GM19238 (cell line): ENCODE results near the gene XRCC6.
"Not testable (repeated sequence)": the region's sequence is repeated elsewhere in the genome, so short reads cannot be mapped to it uniquely, and the experiment has no call there.

Experiments used
- DNase-seq: peaks from one replicate; pipeline ENCODE4 v3.0.0; 2011; ENCODE audit warnings: low spot score; ENCODE audit not compliant: insufficient read length

Gene XRCC6

DNA sequence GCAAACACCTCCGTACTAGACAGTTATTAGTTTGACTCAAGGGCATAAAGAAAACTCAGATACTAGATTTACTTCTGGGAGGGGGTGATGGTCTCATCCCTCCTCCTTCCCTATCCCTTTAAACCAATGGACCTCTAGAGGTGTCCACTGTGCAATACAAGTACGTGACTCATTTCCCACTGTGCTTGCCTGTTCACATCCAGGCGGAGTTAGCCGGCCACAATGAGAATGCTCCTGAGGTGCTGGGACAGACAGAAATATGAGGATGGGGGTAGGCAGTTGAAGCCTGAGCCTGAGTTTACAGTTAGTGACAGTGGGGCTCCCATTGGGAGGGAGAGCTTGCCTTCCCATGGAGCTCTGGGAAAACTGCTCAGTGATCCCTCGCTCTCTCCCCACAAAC is 23.0 kb upstream of the XRCC6 start:
- no peak for DNase-seq

- DNase-seq = no peak
Observed at GRCh38 chr22:41598891-41599635, 22.0 kb upstream of the XRCC6 start.

DNA sequence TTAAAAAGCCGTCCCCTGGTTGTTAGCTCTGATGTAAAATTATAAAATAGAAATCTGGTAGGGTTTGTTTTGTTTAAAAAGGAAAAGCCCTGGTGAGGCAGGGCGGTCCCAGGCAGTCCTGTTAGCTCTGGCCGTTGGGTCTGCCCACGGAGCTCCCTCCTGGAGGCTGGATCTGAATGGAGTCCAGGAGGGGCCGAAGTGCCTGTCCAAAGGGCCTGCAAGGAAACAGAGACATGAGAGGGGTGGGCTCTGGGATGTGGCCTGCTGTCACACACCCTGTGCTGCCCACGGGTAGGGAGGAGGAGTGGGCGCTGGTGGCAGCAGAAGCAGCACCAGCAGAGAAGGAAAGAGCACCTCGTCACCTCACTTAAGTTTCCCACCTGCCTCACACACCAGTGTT is 20.1 kb upstream of the XRCC6 start:
- no peak for DNase-seq

DNA sequence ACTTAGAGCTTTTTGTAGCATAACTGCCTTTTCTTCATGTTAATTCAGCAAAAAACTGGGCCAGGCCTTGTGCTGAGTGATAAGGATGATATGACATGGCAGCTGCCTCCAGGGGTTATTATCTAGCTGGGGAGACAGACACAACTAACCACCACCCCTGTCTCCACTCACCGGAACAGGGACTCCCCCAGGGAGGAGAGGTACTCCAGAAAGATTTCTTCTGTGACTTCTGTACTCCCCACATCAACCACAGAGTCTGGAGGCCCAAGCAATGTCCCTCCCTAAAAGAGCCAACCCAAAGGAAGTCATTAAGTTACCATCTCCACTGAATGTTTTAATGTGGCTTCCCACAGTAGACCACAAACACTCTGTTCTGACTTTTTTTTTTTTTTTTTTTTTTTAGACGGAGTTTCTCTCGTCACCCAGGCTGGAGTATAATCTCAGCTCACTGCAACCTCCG is 17.2 kb upstream of the XRCC6 start:
- peak; percentile 61 for DNase-seq

GRCh38 chr22:41608386-41608785 is 12.7 kb upstream of the XRCC6 start:
- no peak for DNase-seq

DNA sequence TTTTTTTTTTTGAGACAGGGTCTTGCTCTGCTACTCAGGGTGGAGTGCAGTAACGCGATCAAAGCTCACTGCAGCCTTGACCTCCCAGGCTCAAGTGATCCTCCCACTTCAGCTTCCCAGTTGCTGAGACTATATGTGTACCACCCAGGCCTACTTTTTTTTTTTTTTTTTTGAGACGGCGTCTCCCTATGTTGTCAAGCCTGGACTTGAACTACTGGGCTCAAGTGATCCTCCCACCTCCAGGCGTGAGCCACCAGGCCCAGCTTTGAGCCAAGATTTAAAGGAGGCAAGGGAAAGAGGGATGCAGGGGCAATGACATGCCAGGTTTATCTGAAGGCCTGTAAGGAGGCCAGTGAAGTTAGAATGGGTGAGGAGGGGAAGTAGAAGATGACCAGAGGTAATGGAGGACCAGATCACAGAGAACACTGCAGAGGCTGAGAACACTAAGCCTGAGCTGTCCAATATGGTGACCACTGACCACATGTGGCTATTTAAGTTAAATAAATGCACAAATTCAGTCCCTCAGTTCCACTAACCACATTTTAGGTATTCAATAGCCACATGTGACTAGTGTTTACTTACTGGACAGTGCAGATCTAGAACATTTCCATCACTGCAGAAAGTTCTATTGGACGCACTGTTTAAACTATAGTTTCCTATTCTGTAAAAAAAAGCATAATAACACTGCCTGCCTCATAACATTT is 8.3 kb upstream of the XRCC6 start:
- no peak for DNase-seq

GRCh38 chr22:41613456-41613855 is 7.6 kb upstream of the XRCC6 start:
- DNase-seq = no peak

- DNase-seq = no peak
Observed at GRCh38 chr22:41619979-41620588, 1.0 kb upstream of the XRCC6 start.

DNA sequence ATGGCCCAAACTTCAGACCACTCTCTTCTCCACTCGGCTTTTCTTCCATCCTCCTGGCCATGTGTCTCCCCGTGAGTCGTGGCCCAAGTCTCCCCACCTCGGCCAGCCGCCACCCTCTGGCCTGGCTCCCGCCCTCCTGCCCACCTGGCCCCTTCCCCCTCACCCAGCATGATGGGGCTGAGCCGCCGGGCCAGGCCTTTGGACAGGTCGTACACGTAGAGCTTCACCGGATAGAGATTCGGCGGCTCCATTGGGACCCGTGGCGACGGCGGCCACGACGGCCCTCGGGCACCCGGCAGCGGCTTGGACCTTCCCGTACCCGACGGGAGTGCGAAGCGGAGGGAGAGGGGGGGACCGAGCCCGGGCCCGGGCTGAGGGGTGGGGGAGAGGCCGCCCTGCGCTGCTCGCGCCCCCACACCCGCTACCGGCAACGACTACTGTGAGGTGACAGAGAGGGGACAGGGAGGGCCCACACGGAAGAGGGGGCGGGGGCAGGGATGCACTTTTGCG is 451 bp upstream of the XRCC6 start, which contains the start of gene DESI1:
Gene DESI1 (minus strand): TSS at position 455 of the 510 bp plus-strand sequence. CDS start 204 bp downstream, at position 251.
- peak; percentile 26 for DNase-seq

GRCh38 chr22:41621911-41622179 is 750 bp downstream of the XRCC6 start:
- no peak for DNase-seq

DNA sequence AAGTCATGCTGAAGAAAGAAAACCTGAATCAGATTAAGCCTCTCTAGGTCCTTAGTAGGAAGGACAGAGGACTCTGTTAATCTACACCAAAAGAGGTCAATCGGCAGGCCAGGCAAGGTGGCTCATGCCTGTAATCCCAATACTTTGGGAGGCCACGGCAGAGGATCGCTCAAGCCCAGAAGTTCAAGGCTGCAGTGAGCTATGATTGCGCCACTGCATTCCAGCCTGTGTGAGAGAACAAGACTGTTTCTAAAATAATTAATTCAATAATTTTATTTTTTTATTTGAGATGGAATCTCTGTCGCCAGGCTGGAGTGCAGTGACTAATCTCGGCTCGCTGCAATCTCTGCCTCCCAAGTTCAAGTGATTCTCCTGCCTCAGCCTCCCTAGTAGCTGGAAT is 4.5 kb downstream of the XRCC6 start:
- DNase-seq = no peak

DNA sequence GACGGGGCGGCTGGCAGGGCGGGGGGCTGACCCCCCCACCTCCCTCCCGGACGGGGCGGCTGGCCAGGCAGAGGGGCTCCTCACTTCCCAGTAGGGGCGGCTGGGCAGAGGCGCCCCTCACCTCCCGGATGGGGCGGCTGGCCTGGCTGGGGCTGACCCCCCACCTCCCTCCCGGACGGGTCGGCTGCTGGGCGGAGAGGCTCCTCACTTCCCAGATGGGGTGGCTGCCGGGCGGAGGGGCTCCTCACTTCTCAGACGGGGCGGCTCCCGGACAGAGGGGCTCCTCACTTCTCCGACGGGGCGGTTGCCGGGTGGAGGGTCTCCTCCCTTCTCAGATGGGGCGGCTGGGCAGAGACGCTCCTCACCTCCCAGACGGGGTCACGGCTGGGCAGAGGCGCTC is 10.0 kb downstream of the XRCC6 start:
- DNase-seq = not testable (repeated sequence)

DNA sequence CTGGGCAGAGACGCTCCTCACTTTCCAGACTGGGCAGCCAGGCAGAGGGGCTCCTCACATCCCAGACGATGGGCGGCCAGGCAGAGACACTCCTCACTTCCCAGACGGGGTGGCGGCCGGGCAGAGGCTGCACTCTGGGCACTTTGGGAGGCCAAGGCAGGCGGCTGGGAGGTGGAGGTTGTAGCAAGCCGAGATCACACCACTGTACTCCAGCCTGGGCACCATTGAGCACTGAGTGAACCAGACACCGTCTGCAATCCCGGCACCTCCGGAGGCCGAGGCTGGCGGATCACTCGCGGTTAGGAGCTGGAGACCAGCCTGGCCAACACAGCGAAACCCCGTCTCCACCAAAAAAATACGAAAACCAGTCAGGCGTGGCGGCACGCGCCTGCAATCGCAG is 10.5 kb downstream of the XRCC6 start:
- DNase-seq = not testable (repeated sequence)

DNA sequence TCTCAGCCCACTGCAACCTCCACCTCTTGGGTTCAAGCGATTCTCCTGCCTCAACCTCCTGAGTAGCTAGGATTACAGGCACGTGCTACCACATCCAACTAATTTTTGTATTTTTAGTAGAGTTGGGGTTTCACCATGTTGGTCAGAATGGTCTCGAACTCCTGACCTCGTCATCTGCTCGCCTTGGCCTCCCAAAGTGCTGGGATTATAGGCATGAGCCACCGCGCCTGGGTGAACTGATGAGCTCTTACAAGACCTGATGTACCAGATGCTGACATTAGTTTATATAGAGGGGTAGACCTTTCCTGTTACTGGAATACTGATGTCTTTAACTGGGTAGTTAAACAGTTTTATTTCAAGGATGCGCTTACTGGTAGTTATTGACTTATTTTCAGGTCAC is 13.5 kb downstream of the XRCC6 start:
- DNase-seq = not testable (repeated sequence)

DNA sequence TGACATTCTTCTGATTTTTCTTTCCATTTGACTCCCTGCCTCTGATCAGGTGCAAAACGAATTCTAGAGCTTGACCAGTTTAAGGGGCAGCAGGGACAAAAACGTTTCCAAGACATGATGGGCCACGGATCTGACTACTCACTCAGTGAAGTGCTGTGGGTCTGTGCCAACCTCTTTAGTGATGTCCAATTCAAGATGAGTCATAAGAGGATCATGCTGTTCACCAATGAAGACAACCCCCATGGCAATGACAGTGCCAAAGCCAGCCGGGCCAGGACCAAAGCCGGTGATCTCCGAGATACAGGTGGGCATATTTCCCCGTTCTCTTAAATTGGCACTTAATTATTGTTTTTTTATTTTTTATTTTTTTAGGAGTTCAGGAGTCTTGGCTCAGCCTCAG is 15.4 kb downstream of the XRCC6 start:
- DNase-seq = no peak

GRCh38 chr22:41637623-41638022 is 16.5 kb downstream of the XRCC6 start:
- not testable (repeated sequence) for DNase-seq

DNA sequence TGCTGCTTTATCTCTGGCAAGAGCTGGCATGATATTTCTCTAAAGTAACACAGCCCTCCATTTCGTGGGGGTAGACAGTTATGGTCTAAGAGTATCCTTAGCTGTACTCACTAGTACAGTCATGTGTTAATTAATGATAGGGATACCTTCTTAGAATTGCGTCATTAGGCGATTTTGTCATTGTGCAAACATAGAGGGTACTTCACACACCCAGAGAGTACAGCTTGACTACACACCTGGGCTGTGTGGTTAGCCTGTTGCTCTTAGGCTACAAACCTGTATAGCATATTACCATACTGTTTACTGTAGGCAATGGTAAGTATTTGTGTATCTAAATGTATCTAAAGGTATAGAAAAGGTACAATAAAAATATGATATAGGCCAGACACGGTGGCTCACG is 17.0 kb downstream of the XRCC6 start:
- DNase-seq = no peak

GRCh38 chr22:41638748-41639147 is 17.7 kb downstream of the XRCC6 start:
- DNase-seq = no peak

DNA sequence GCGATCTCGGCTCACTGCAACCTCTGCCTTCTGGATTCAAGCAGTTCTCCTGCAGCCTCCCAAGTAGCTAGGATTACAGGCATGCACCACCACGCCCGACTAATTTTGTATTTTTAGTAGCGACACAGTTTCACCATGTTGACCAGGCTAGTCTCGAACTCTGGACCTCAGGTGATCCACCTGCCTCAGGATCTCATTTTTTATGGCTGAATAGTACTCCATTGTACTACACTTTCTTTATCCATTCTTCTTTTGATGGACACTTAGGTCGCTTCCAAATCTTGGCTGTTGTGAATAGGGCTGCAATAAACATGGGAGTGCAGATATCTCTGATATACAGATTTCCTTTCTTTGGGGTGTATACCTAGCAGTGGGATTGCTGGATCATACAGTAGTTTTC is 20.8 kb downstream of the XRCC6 start:
- DNase-seq = no peak

GRCh38 chr22:41642331-41643110 is 21.4 kb downstream of the XRCC6 start:
- DNase-seq = no peak

- DNase-seq = no peak
Observed at GRCh38 chr22:41647771-41648170, 26.7 kb downstream of the XRCC6 start.

- DNase-seq = no peak
Observed at GRCh38 chr22:41648432-41648831, 27.3 kb downstream of the XRCC6 start.
